ENCODE results near the gene S1PR2.
"Not testable (repeated sequence)": the region's sequence is repeated elsewhere in the genome, so short reads cannot be mapped to it uniquely, and the experiment has no call there.

S1PR2 gene

DNA sequence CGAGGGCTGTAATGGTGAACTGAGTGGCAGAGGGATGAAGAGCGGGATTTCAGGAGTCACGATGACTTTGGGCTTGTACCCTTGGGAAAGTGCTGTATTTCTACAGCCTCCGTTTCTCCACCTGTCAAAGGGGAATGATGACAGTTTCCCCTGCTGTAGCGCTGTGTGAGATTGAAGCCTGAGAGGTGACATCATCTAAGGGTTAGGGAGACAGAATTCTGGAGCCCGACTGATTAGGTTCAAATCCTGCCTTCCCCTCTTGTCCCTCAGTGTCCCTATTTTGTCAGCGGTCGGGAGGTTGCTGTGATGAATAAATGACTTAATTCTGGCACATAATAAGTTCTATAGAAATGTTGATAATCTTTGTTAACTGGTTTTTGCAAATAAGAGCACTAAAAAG lies 21.6 kb upstream of the S1PR2 start:
- no peak for DNase-seq

DNA sequence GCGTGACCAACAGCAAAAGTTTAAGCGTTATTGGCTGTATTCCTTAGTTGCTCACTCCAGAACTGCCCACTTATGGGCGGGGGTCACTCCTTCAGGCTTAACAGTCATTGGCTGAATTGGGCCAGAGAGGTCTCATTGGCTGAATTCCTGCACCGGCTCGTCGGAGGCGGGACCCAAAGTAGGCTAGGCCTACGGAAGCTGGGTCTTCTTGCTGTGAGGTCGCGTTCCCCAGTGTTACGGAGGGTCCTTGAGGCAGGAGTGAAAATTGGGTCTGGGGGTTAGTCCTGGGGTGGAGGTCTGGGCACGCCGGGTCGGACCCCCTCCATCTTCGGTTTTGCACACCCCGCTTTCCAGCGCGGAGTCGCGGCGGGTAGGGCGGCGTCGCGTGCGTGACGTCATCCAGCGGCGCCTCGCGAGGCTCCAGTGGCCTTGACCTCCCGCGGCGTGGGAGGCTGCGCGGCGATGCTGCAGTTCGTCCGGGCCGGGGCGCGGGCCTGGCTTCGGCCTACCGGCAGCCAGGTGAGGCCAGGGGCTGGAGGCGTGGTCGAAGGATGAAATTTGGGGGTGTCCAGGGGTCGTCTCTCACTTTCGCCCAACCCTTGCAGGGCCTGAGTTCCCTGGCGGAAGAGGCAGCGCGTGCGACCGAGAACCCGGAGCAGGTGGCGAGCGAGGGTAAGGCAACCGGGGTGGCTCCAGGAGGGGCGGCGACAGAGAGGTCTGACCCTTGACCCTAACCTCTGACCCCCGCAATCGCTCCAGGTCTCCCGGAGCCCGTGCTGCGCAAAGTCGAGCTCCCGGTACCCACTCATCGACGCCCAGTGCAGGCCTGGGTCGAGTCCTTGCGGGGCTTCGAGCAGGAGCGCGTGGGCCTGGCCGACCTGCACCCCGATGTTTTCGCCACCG lies 20.9 kb upstream of the S1PR2 start, which contains the start of gene MRPL4:
MRPL4 (plus strand) TSS at position 423 of the 903 bp plus-strand sequence; CDS start at position 463, 40 bp downstream.
- peak; percentile 89 to 98 (median 96) for DNase-seq

DNA sequence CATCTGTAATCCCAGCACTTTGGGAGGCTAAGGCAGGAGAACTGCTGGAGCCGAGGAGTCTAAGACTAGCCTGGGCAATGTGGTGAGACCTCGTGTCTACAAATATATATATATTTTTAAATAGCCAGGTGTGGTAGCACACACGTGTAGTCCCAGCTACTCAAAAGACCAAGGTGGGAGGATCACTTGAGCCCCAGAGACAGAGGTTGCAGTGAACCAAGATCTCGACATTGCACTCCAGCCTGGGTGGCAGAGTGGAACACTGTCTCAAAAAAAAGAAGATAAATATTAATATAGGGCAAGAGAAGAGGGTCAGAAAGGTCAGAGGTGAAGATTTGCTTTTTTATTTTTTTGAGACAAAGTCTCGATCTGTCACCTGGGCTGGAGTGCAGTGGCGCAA lies 15.4 kb upstream of the S1PR2 start:
- DNase-seq: no peak

DNA sequence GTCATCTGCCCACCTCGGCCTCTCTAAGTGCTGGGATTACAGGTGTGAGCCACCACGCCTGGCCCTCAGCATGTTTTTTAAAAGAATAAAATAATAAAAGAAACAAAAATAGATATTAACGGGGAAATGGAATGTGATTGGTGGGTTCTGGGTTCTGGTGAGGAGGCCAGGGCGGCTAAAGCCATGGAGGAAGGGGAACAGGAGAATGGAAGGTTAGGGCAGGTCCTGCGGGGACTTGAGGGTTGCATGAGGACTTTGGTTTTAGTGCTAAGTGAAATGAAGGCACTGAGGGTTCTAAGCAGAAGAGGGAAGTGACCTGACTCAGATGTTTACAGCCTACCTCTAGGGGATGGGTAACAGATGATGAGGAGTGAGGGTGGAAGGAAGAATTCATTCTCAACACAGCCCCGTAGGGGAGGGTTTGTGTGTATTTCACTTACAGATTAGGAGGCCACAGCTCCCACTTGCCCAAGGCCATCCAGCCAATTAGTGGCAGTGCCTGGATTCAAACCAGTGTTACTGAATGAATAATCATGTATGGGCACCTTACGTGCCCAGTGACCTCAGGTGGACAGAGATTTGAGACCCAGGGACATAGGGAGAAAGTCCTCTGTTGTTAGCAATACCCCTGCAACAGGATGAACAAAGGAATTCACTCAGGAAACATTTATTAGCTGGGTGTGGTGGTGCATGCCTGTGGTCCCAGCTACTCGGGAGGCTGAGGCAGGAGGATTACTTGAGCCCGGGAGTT lies 14.2 kb upstream of the S1PR2 start:
- no peak for DNase-seq

DNA sequence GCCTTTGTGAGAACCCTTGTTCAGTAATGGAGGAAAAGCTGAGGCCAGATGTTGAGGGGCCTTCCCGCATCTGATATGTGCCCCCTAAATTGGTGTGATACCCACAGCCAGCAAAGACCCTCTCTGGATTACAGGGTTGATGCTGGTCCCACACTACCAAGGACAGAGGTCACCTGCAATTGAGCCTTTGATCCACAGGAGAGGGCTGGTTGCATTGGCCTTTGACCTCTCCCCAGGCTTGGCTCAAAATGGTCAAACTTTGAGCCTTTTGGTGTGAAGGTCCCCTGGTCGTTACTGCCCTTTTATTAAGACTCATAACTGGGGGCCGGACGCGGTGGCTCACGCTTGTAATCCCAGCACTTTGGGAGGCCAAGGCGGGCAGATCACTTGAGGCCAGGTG lies 12.5 kb upstream of the S1PR2 start:
- no peak for DNase-seq

DNA sequence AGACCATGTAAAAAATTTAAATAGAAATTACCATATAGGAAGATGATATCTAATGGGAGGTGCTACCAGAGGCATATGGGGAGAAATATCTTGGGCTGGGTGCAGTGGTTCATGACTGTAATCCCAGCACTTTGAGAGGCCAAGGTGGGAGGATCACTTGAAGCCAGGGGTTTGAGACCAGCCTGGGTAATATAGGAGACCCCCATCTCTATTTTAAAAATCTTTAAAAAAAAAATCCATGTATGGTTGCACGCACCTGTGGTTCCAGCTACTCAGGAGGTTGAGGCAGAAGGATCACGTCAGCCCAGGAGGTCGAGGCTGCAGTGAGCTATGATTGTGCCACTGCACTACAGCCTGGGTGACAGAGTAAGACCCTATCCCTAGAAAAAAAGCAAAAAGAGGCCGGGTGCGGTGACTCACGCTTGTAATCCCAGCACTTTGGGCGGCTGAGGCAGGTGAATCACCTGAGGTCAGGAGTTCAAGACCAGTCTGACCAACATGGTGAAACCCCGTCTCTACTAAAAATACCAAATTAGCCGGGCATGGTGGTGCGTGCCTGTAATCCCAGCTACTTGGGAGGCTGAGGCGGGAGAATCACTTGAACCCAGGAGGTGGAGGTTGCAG lies 10.8 kb upstream of the S1PR2 start:
- not testable (repeated sequence) for DNase-seq

DNA sequence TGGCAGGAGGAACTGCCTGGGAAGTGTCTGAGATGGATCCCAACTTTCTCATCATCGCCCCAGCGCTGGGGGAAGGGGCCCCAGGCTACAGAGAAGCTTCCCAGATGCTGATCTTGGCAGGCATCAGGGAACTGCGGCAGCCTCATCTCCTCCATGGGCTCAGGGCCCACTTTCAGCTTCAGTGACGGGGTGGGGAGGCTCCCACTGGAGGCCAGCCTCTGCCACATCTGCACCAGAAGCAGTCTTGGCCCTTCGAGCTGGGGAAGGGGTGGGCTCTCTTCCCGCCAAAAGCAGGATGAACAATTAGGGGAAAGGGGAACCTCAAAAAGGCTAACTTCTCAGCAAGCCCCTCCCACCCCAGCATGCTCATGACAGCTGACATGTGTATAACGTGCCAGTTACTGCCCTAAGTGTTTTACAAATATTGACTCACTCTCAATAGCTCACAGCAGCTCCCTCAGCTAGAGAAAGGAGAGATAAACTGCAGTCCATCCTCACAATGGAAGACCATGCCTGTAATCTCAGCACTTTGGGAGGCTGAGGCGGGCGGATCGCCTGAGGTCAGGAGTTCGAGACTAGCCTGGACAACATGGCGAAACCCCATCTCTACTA lies 7.1 kb upstream of the S1PR2 start:
- no peak for DNase-seq

DNA sequence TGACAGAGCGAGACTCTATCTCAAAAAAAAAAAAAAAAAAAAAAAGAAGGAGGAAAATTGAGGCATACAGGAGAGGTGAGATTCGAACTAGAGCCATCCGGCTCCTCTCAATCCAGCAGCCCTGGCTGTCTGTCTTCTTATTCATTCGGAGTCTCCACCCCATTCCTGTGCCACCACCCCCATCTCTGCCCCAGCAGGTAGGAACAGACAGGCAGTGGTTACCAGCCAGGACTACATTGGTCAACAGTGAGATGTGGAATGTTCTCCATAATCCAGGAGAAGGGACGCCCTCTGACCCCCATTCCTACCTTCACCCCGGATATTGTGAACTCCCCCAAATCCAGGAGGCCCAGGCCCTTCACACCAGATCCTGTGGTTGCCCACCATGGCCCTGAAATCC lies 6.6 kb upstream of the S1PR2 start:
- no peak for DNase-seq

DNA sequence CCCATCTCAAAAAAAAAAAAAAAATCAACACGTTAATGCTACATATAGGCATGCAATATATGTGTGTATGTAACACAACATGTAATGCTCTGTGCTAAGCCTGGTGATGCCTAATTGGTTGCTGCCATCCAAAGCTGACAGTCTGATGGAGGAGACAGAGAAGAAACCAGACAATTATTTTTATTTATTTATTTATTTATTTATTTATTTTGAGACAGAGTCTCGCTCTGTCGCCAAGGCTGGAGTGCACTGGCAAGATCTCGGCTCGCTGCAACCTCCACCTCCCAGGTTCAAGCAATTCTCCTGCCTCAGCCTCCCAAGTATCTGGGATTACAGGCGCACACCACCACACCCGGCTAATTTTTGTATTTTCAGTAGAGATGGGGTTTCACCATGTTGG lies 4.3 kb upstream of the S1PR2 start:
- DNase-seq: not testable (repeated sequence)

DNA sequence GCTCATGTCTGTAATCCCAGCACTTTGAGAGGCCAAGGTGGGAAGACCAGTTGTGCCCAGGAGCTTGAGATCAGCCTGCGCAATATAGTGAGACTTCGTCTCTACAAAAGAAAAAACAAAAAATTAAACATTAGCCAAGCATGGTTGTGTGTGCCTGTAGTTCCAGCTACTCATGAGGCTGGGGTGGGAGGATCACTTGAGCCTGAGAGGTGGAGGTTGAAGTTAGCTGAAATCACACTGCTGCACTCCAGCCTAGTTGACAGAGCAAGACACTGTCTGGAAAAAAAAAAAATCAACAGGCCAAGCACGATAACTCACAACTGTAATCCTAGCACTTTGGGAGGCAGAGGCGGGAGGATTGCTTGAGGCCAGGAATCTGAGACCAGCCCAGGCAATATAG lies 3.9 kb upstream of the S1PR2 start:
- DNase-seq: no peak

DNA sequence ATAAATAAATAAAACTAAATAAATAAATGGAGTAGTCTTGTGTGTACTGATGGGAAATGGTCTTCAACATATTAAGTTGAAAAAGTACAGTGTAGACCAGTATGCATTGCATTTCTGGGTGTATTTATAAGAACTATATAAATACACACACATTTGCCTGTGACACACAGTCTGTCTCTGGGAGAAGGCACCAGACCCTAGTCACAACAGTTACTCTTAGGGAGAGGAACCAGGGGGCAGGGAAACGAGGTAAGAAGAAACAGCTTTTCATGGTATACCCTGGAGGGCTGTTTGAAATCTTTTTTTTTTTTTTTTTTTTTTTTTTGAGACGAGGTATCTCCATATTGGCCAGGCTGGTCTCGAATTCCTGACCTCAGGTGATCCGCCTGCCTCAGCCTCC lies 2.8 kb upstream of the S1PR2 start:
- DNase-seq: no peak

DNA sequence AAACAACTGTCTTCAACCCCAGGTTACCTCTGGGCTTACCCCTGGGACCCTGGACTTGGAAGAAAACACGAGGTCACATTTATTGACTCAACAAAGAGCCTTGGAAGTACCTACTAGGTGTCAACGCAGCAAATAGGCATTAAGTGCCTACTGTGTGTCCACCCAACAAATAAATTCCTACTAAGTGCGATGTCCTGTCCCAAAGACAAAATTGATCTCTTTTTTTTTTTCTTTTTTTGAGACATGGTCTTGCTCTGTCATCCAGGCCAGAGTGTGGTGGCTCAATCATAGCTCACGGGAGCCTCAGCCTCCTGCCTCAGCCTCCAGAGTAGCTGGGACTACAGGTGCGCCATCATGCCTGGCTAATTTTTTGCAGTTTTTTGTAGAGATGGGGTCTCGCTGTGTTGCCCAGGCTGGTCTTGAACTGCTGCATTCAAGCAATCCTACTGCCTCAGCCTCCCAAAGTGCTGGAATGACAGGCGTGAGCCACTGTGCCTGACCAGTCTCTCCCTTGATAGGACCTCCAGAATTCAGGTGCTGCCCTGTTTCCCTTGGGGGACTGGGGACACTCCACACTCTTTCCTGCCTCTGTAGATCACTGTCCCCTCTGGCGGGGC lies 589 bp upstream of the S1PR2 start:
- no peak for DNase-seq

DNA sequence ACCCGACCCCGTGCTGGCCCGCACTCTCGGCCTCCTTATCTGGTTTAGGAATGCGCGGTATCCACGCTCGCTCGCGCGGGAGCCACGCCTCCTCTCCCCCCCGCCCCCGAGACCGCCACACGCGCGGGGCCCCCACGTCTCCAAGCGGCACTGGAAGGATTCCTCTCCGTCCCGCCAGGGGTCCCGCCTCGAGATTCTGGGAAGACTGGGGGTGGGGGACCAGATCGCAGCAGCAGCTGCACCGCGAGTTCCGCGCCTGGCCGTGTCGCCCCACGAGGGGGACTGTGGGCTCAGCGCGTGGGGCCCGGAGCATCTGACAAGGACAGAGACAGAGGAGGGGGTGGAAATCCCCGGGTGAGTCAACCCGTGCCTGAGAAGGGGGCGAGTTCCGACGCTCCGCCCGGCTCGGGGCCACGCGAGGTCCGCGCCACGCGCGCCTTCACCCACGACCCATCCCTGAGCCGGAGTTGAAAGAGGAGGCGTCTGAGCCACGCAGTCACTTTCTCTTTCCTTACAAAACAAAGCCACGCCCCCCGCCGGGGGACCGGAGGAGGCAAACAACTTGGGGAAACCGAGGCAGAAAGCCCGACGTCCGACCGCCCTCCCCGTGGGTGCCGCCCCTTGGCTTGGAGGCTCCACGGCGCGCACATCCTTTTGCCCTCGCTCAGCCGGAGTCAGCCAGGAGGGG lies 814 bp downstream of the S1PR2 start:
- peak; percentile 24 to 73 (median 59) for DNase-seq

DNA sequence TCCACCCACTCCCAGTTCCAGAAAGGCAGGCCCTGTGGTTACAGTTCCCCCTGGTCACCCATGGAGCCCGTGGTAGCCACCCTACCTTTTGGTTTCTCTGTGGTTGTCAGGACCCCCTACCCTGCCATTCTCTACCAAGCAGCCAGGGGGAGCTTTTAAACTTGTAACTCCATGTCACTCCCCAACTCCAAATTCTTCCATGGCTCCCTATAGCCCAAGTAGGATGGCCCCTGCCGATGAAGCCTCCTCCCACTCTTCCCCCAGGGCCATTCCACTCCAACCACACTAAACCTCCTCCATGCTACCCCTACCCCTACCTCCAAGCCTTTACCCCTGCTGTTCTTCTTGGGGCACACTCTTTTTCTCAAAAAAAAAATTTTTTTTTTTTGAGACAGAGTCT lies 2.2 kb downstream of the S1PR2 start:
- DNase-seq: peak in 2 of 5 donors; percentile 31 to 43

DNA sequence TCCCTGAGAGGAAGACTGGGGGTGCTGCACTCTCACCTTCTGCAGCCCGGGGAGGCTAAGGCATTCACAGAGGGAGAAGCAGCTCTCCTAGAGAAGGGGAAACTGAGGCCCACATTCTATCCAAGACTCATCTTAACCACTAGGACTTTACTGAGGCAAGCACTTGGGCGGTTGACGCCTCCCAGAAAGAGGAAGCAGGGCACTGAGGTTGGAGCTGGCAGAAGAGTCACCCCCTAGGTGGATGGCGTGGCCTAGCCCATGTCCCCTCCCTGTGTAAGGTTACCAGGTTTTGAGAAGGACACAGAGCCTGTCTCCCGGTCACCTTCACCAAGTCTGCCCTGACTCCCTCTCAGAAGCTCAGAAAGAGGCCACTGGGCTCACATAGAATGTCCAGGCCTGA lies 2.7 kb downstream of the S1PR2 start:
- DNase-seq: no peak

DNA sequence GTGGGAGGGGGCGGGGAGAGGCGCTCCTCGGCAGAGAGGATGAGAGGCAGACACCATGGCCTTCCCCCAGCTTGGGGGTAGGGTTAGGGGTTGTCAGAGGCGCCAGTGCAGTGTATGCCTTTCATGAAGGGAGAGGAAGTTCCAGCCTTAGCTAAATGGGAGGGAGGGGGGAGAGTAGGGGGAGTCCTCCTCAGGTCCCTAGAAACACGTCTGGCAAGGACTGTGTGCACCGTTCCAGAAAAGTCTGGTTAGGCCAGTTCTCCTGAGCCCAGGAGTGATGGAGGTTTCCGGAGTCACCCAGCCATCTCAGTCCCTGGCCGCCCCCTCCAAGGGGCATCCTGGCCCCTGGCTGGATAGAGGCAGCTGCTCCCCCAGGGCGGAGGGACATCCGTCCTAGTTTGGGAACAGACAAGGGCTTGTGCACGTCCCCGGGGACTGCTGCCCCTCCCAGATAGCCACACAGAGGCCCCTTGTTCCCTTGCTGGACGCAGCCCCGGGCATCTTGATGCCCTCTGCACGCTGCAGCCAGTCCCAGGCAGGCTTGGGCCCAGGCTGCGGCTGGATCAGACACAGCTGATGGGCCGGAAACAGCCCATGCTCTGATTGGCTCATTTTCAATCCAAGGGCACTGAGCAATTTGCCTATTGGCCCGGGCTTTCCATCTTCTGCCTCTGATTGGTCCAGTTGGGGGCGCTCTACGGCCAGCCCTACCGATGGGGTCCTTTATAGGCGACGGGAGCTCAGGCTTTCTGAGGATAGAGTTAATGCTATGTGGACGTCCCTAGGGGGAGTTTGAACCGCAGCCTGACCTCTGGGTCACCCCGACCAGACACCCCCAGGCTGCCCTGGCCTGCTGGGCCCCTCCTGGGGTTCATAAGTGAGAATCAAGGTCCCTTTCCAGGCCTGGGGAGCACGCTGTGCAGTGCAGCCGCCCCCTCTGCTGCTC lies 3.8 kb downstream of the S1PR2 start:
- no peak for DNase-seq

DNA sequence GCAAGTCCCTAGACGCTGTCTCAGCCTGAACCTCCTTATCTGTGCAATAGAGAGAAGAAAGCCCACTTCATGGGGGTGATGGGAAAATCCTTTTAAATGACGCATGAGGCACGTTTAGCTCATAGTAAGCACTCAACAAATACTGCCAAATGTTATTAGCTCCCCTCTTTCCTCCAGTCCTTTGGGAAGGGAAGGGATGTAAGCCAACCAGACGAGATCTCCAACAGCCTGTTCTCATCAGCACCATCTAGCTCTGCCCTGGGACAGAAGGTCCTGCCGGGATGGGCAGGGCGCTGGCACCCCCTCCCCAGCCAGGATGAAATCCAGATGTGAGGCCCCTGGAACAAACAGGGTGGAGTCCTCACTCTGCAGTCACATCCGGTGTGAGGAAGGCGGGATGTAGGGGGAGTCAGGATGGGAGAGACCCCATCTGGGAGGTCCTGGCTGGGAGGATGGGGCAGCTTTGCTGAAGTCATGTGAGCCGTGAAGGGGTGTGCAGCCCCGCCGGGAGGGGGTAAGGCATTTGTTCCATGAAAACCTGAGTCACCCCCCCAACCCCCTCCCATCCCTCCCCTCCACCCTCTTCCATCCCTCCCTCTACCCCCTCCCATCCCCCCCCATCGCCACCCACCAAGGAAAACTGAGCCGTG lies 4.6 kb downstream of the S1PR2 start:
- DNase-seq: no peak

DNA sequence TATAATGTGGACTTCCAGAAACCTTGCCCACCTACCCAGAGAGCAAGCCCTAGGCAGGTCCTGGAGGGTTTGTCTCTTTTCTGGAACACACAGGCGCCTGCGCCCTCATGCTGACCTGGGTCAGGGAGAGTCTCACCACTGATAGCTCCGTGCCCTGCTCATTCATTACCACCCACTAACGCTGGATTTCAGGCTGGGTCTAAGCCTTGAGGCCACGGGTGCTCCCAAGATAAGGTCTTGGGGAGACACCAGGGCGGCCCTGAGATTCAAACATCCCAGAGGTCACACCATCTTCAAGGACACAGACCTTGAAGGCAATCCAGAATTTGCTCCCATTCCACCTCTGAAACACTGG lies 5.1 kb downstream of the S1PR2 start:
- DNase-seq: no peak

DNA sequence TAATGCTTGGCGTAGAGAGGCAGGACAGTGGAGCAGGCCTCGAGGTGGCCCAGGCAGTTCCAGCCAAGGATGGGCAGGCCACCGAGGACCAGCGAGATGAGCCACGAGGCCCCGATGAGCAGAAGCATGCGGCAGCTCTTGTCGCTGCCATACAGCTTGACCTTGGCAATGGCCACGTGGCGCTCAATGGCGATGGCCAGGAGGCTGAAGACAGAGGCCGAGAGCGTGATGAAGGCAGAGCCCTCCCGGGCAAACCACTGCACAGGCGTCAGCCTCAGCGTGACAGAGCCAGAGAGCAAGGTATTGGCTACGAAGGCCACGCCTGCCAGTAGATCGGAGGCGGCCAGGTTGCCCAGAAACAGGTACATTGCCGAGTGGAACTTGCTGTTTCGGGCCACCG lies 6.8 kb downstream of the S1PR2 start:
- DNase-seq: no peak

DNA sequence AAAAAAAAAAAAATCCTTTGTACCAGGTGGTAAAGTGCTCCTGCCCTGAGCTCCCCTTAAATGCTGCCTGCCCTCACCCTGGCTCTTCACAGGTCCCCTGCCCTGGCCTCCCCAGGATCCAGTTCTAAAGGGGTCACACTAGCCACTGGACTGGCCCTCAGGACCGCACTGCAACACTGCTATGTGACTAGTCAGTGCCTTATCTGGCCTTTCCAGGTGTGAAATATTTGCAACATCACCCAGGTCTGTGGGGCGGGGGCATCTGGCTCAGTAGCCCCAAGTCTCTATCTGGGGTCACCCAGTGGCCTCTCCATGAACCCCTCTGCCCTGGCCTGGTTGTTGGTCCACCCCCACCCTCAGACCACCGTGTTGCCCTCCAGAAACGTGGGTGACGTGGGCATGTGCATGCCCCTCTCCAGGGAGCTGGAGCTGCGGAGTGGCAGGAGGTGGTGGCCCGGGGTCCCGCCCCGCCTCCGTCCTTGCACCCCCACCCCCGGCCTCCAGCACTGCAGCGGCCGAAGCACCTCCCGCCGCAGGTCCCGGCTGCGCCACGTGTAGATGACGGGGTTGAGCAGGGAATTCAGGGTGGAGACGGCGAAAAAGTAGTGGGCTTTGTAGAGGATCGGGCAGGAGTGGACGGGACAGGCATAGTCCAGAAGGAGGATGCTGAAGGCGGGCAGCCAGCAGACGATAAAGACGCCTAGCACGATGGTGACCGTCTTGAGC lies 7.5 kb downstream of the S1PR2 start:
- no peak for DNase-seq
